HCT116 (cell line): ENCODE data around the gene UBE3C. TPM values are rescaled to one million over a fixed set of nuclear protein-coding genes. Genes with fewer than 3 reads are reported as not detected.

Experiments used
- ATAC-seq: fragments of 200-7000 bp; cut with Tn5 transposase; 2 replicates; pipeline ENCODE4 v1.9.1; 2020; ENCODE audit warnings: mild to moderate bottlenecking, moderate library complexity
- BruUV-seq: library from RNA; stranded (reverse); fragments of 400-500 nt; replicated peaks from 2 replicates; lab custom pipeline; 2021; lab: Mats Ljungman, UMichigan
- CTCF ChIA-PET: fragments of 300-600 bp; sonication (Branson Sonifier 250); formaldehyde crosslinking; loops from one replicate; lab custom pipeline; 2021; ENCODE audit warnings: antibody characterized with exemption; lab: Charles Lee
- POLR2A ChIA-PET: fragments of 300-600, 350-600 bp; sonication (Branson Sonifier 250); formaldehyde crosslinking; loops from one replicate; lab custom pipeline; 2021; ENCODE audit warnings: antibody characterized with exemption; lab: Charles Lee
- RAD21 ChIA-PET, 2 experiments: fragments of 300-600 bp; sonication (Branson Sonifier 250); formaldehyde crosslinking; loops; one replicate each; lab custom pipeline; 2023; ENCODE audit warnings: low total read pairs in 2 of 2; ENCODE audit not compliant: uncharacterized antibody in 2 of 2, unreplicated experiment in 2 of 2, low non-redundant PET in 1 of 2; lab: Charles Lee
- DNase-seq: peaks from one replicate; pipeline ENCODE4 v3.0.0-alpha.2; 2010; ENCODE audit warnings: low read depth, low spot score
- H2AFZ ChIP-seq: fragments of 200-600 bp; shearing (Covaris generic), sonication (generic); 2 replicates; pipeline ENCODE4 v1.6.1; 2017; ENCODE audit warnings: low read depth, mixed run types, mixed read lengths, antibody characterized with exemption, low read length; ENCODE audit not compliant: poor library complexity, severe bottlenecking
- H3K27ac ChIP-seq: 2 replicates; pipeline ENCODE4 v1.5.1; 2012; ENCODE audit warnings: low read depth, low read length
- H3K27me3 ChIP-seq: fragments of 200-600 bp; sonication (generic); 2 replicates; pipeline ENCODE4 v1.6.1; 2016; ENCODE audit warnings: mixed run types, low read length, mixed read lengths; ENCODE audit not compliant: insufficient read depth
- H3K36me3 ChIP-seq, 2 experiments: fragments of 200-500 bp in 1 of 2; fragments of 200-600 bp in 1 of 2; sonication (Bioruptor generic) in 1 of 2; sonication (generic) in 1 of 2; 2 replicates each; pipeline versions ENCODE4 v1.5.1 to v1.6.1; 2014 to 2016; ENCODE audit warnings: low read length in 2 of 2, inconsistent platforms in 1 of 2, mixed read lengths in 1 of 2, mixed run types in 1 of 2; ENCODE audit not compliant: insufficient read depth in 2 of 2, control insufficient read depth in 1 of 2
- H3K4me1 ChIP-seq, 2 experiments: fragments of 200-600 bp in 1 of 2; sonication (generic) in 1 of 2; 2 replicates each; pipeline versions ENCODE4 v1.5.1 to v1.6.1; 2012 to 2017; ENCODE audit warnings: low read length in 2 of 2, inconsistent platforms in 1 of 2, mild to moderate bottlenecking in 1 of 2, mixed read lengths in 1 of 2, mixed run types in 1 of 2, moderate library complexity in 1 of 2; ENCODE audit not compliant: insufficient read depth in 2 of 2, control insufficient read depth in 1 of 2
- H3K4me2 ChIP-seq: fragments of 200-600 bp; sonication (generic); 2 replicates; pipeline ENCODE4 v1.6.1; 2017; ENCODE audit warnings: mixed run types, low read length, mixed read lengths
- H3K4me3 ChIP-seq, 2 experiments: fragments of 200-600 bp in 1 of 2; sonication (generic) in 1 of 2; replicated peaks in 1 of 2; 2 replicates each; pipeline ENCODE4 v1.5.1; 2011 to 2016; ENCODE audit warnings: low read length in 2 of 2, control low read depth in 1 of 2, low read depth in 1 of 2, mild to moderate bottlenecking in 1 of 2, mixed read lengths in 1 of 2, mixed run types in 1 of 2
- H3K79me2 ChIP-seq: fragments of 200-600 bp; sonication (generic); 2 replicates; pipeline ENCODE4 v1.6.1; 2017; ENCODE audit warnings: mild to moderate bottlenecking, mixed run types, low read length, moderate library complexity, mixed read lengths; ENCODE audit not compliant: insufficient read depth
- H3K9ac ChIP-seq: fragments of 200-600 bp; sonication (generic); 2 replicates; pipeline ENCODE4 v1.6.1; 2016; ENCODE audit warnings: low read length, mixed read lengths
- H3K9me2 ChIP-seq: fragments of 200-600 bp; sonication (generic), shearing (Covaris generic); 2 replicates; pipeline ENCODE4 v1.6.1; 2017; ENCODE audit warnings: mixed run types, mild to moderate bottlenecking, moderate library complexity; ENCODE audit not compliant: insufficient read depth
- H3K9me3 ChIP-seq, 2 experiments: fragments of 200-500 bp in 1 of 2; fragments of 200-600 bp in 1 of 2; sonication (Bioruptor generic) in 1 of 2; sonication (generic) in 1 of 2; 2 replicates each; pipeline ENCODE4 v1.6.1; 2014 to 2017; ENCODE audit warnings: low read length in 2 of 2, mixed read lengths in 2 of 2, inconsistent platforms in 1 of 2, low read depth in 1 of 2, mild to moderate bottlenecking in 1 of 2, mixed run types in 1 of 2, moderate library complexity in 1 of 2; ENCODE audit not compliant: control insufficient read depth in 1 of 2, insufficient read depth in 1 of 2
- H4K20me1 ChIP-seq: fragments of 200-600 bp; sonication (generic), shearing (Covaris generic); 2 replicates; pipeline ENCODE4 v1.6.1; 2017; ENCODE audit warnings: mixed run types, mild to moderate bottlenecking, moderate library complexity; ENCODE audit not compliant: insufficient read depth
- CTCF ChIP-seq, 3 experiments: fragments of 200-600 bp in 1 of 3; sonication (generic) in 1 of 3; IDR thresholded peaks in 2 of 3; conservative IDR thresholded peaks in 1 of 3; 2 replicates each; pipeline ENCODE4 v1.5.1; 2012 to 2017; ENCODE audit warnings: low read depth in 2 of 3, low read length in 2 of 3, antibody characterized with exemption in 1 of 3, borderline replicate concordance in 1 of 3, control low read depth in 1 of 3, mild to moderate bottlenecking in 1 of 3, mixed read lengths in 1 of 3, mixed run types in 1 of 3, moderate library complexity in 1 of 3; ENCODE audit not compliant: insufficient read depth in 1 of 3
- EGR1 ChIP-seq: IDR thresholded peaks from 2 replicates; pipeline ENCODE4 v1.6.1; 2012; ENCODE audit warnings: low read depth
- ELF1 ChIP-seq: IDR thresholded peaks from 2 replicates; pipeline ENCODE4 v1.6.1; 2012; ENCODE audit warnings: low read depth, borderline replicate concordance
- POLR2AphosphoS5 ChIP-seq: IDR thresholded peaks from 2 replicates; pipeline ENCODE4 v1.6.1; 2011; ENCODE audit warnings: mild to moderate bottlenecking, low read depth, low read length, moderate library complexity
- intact Hi-C: fragments of 100-400 bp; cut with micrococcal nuclease; formaldehyde crosslinking; loops from 2 replicates; pipeline ENCODE4 v1.10.0; 2022
- total RNA-seq: library from RNA; stranded (reverse); gene quantifications from one replicate; pipeline ENCODE4 v1.2.1, GENCODE V29; 2021; ENCODE audit not compliant: unreplicated experiment
- TF ChIP-seq, protein P1 (sequence below): IDR thresholded peaks from 2 replicates; pipeline ENCODE4 v1.6.1; 2012
- TF ChIP-seq, protein P2 (sequence below): IDR thresholded peaks from 2 replicates; pipeline ENCODE4 v1.6.1; 2012

The UBE3C gene
- total RNA-seq, 1 experiment from 2014 or later, result 68.3 TPM

DNA sequence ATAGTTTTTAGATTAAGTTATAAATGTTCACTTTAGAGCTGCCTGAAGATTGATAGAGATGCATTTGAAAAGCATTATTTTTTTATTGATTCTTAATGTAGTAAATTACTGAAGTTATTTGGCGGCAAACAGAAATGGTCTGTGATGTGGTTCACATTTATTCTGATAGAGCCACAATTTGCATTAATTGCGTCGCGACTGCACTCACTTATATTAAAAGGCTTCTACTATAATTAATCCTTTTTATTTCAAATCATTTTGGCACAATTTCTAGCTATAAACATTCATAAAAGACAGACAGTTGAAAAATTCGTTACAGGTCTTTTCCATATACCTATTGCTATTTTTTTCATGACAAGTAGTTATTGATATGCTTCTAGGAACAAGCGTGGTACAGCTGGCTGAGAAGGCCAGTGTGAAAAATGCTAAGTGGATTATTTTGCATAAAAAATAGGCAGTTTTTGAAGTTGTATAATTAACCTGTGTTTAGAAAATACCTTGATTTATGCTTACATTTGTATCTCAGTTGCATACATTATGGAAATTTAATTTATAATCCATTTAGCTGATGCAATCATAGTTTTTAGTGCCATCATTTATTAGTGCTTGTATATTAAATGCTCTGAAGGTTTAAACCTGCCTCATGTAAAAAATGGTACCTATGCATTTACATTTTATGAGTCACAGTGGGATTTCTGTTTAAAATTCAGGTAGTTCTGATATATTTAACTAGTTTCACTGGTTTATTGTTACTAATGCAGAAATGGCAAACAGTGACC lies 106.0 kb downstream of the UBE3C start:
- Histone ChIP-seq H3K36me3 (peaks cover 0 to 15% of the 10 kb centered on the region in 2 experiments; a peak in 1 of 4 replicates), H2AFZ (no peak overlapping the region), H3K27ac (no peak overlapping the region), H3K9ac (no peak overlapping the region), H3K4me3 (no peak overlapping the region), H3K9me3 (no peaks in the 10 kb centered on the region), H3K4me1 (no peaks in the 10 kb centered on the region), H3K27me3 (no peaks in the 10 kb centered on the region), H3K4me2 (no peak overlapping the region), H3K79me2 (peaks cover 20% of the 10 kb centered on the region), H4K20me1 (no peaks in the 10 kb centered on the region), H3K9me2 (no peaks in the 10 kb centered on the region)
- ChIA-PET CTCF (no interaction called here), RAD21 (no interaction called here), POLR2A (no interaction called here)
- no peak for DNase-seq
- no peak for ATAC-seq
- intact Hi-C loops, result no loop called here
- BruUV-seq, result no TSS peak
- TF ChIP-seq, protein P1, sequence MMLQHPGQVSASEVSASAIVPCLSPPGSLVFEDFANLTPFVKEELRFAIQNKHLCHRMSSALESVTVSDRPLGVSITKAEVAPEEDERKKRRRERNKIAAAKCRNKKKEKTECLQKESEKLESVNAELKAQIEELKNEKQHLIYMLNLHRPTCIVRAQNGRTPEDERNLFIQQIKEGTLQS, result no peak
- TF ChIP-seq ELF1 (no peak), CTCF (IDR thresholded peaks at IDR 0.05 in 2 of 3, conservative IDR thresholded peaks at IDR 0.05 in 1 of 3; ENCODE audit: borderline replicate concordance in 1 of 3, insufficient read depth in 1 of 3, low read depth in 2 of 3, low read length in 2 of 3) (no peak), POLR2AphosphoS5 (no peak), EGR1 (no peak)
- TF ChIP-seq, protein P2, sequence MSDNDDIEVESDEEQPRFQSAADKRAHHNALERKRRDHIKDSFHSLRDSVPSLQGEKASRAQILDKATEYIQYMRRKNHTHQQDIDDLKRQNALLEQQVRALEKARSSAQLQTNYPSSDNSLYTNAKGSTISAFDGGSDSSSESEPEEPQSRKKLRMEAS, result no peak
